CD4-positive, CD25-positive, alpha-beta regulatory T cell (primary cell): ENCODE measurements around the gene BAZ2A. TPM values are rescaled to one million over a fixed set of nuclear protein-coding genes. Genes with fewer than 3 reads are reported as not detected.

Experiments
- ATAC-seq, 2 donors: fragments of 150-1000 bp; cut with Tn5 transposase; one replicate each; pipeline ENCODE4 v1.10.0; 2021; ENCODE audit warnings: low read depth in 2 of 2, moderate number of reproducible peaks in 2 of 2, moderate library complexity in 1 of 2
- DNase-seq, 3 donors: peaks; one replicate each; pipeline versions ENCODE4 v3.0.0 to v3.0.0-alpha.2; 2012 to 2022; ENCODE audit warnings: mixed read lengths in 1 of 3
- H3K27ac ChIP-seq: one replicate; pipeline ENCODE4 v1.7.0; 2013; ENCODE audit warnings: mild to moderate bottlenecking, low read length; ENCODE audit not compliant: insufficient read depth, poor library complexity, severe bottlenecking
- H3K27me3 ChIP-seq: one replicate; pipeline ENCODE4 v1.7.0; 2013; ENCODE audit warnings: low read length; ENCODE audit not compliant: control insufficient read depth, insufficient read depth
- H3K36me3 ChIP-seq: one replicate; pipeline ENCODE4 v1.7.0; 2013; ENCODE audit warnings: mild to moderate bottlenecking, low read length, moderate library complexity; ENCODE audit not compliant: control insufficient read depth, insufficient read depth
- H3K4me1 ChIP-seq: 2 replicates; pipeline ENCODE4 v1.7.0; 2013; ENCODE audit warnings: mild to moderate bottlenecking, low read length; ENCODE audit not compliant: insufficient read depth, control insufficient read depth, poor library complexity, severe bottlenecking
- H3K4me3 ChIP-seq: one replicate; pipeline ENCODE4 v1.7.0; 2013; ENCODE audit warnings: low read depth, mild to moderate bottlenecking, low read length, moderate library complexity
- H3K9me3 ChIP-seq, 2 experiments: 1 replicate in 1 of 2; 2 replicates in 1 of 2; pipeline ENCODE4 v1.7.0; 2013; ENCODE audit warnings: low read length in 2 of 2, mild to moderate bottlenecking in 1 of 2, moderate library complexity in 1 of 2; ENCODE audit not compliant: control insufficient read depth in 2 of 2
- H3K27ac Mint-ChIP-seq, 3 donors: one replicate each; pipeline ENCODE4 v1.8.0; 2020 to 2022; ENCODE audit warnings: mild to moderate bottlenecking in 3 of 3, mixed read lengths in 3 of 3, moderate library complexity in 2 of 3
- H3K27me3 Mint-ChIP-seq: one replicate; pipeline ENCODE4 v1.8.0; 2022; ENCODE audit warnings: mild to moderate bottlenecking, mixed read lengths
- H3K36me3 Mint-ChIP-seq: one replicate; pipeline ENCODE4 v1.8.0; 2020; ENCODE audit warnings: mixed read lengths
- H3K4me1 Mint-ChIP-seq, 4 donors: one replicate each; pipeline ENCODE4 v1.8.0; 2020 to 2022; ENCODE audit warnings: mixed read lengths in 4 of 4, mild to moderate bottlenecking in 1 of 4
- H3K4me3 Mint-ChIP-seq, 4 donors: one replicate each; pipeline ENCODE4 v1.8.0; 2020 to 2022; ENCODE audit warnings: mild to moderate bottlenecking in 4 of 4, mixed read lengths in 4 of 4, moderate library complexity in 3 of 4
- H3K9me3 Mint-ChIP-seq, 7 donors: one replicate each; pipeline ENCODE4 v1.8.0; 2020 to 2022; ENCODE audit warnings: mixed read lengths in 7 of 7, mild to moderate bottlenecking in 3 of 7, moderate library complexity in 2 of 7
- polyA plus RNA-seq, 4 donors: library from polyadenylated mRNA; unstranded; fragments of 300-500 nt; fragmentation: Illumina TruSeq; gene quantifications; one replicate each; pipeline ENCODE4 v1.2.3, GENCODE V29; 2021
- total RNA-seq: library from RNA; stranded (reverse); gene quantifications from one replicate; pipeline ENCODE4 v1.2.3, GENCODE V29; 2022

BAZ2A gene
- total and polyA plus RNA-seq, 5 donors from 2014 or later = 22.2 to 237 (median 22.7) TPM

DNA sequence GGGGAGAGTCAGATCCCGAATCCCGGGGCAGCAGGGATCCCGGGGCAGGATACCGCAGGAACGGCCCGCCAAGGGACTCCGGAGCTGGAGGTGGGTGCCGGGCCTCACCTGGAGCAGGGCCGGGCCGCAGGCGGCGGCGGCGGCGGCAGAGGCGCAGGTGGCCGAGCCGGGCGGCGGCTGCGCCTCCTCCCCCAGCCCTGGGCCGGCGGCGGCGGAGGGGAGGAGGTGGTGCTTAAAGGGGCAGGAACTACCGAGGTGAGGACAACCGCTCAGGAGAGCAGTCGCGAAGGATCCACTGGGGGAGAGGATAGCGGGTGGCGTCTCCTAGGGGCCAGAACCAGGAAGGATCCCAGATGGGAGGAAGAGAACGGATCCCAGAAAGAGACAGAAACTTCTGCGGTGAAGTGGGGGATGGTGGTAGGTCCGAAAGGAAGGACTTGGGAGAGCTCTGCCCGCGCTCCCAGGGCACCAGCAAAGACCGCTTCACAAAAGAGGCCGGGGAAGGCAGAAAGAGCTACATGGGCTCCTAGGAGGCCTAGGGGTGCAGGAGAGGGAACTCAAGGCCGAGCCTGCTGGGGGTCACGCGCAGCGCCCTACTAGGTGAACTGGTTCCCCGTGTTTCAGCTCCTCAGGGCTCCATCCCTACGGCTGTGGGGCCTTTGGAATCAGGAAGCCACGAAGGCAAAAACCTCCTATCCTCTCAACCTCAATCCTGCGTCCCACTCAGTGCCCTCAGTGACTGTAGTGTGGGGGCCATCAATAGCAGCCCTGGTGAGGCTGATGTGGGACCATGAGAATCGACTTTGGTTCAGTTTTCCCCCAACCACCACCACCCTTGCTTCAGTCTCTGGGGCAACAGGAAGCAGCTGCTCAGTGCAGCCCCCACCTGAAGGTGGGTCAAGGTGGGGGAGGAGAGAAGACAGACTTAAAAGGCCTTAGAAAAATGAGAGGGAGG, 5.0 kb upstream of the BAZ2A start:
- DNase-seq (peak; percentile 59 to 79 (median 65)), ATAC-seq (peak; percentile 31 to 39)
- no peaks in the 10 kb centered on the region for H3K27me3 Mint-ChIP-seq
- peaks cover 19% of the 10 kb centered on the region for H3K36me3 Mint-ChIP-seq
- peak overlapping the region; percentile 94 for H3K4me3 ChIP-seq
- H3K27me3 ChIP-seq = no peaks in the 10 kb centered on the region
- H3K27ac Mint-ChIP-seq = peak overlapping the region; percentile 93 to 99 (median 96)
- no peaks in the 10 kb centered on the region for H3K9me3 ChIP-seq
- H3K36me3 ChIP-seq = peaks cover 26% of the 10 kb centered on the region
- H3K27ac ChIP-seq = peak overlapping the region; percentile 95
- peaks cover 4 to 76% (median 57%) of the 10 kb centered on the region in 4 donors for H3K4me1 Mint-ChIP-seq
- peaks cover 64% of the 10 kb centered on the region for H3K4me1 ChIP-seq
- peak overlapping the region; percentile 83 to 99 (median 96) for H3K4me3 Mint-ChIP-seq
- peaks cover 0 to 1% (median 0%) of the 10 kb centered on the region in 7 donors for H3K9me3 Mint-ChIP-seq

DNA sequence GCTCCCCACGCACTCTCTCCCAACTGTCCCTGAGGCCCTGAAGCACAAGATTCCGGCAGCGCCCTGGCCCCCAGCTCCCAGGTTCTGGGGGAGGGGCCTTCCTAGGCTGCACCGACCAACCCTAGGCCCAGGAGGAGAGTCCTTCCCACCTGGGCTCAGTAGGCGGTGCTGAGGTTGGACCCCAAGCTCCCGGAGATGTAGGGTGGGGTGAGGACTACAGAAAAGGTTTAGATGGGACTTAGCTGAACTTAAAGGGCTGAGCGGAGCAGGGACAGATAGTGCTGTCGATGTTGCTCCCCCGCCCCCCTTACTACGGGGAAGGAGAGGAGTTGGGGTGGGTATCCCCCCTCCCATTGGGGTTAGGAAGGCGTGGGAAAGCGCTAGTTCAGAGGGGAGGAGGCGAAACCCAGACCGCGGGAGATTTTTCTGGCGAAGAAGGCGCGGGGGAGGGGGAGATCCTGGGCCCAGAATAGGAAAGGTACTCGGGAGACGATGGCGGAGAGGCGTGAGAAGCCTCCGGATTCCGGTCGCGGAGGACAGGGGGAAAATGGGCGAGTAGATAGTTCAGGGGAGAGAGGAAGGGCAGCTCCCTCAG, 4.2 kb upstream of the BAZ2A start:
- peaks cover 12% of the 10 kb centered on the region for H3K36me3 Mint-ChIP-seq
- peak overlapping the region; percentile 93 to 99 (median 96) for H3K27ac Mint-ChIP-seq
- ATAC-seq = no peak
- no peaks in the 10 kb centered on the region for H3K27me3 ChIP-seq
- peaks cover 0 to 1% (median 0%) of the 10 kb centered on the region in 7 donors for H3K9me3 Mint-ChIP-seq
- H3K36me3 ChIP-seq = peaks cover 19% of the 10 kb centered on the region
- H3K9me3 ChIP-seq = no peaks in the 10 kb centered on the region
- peaks cover 64% of the 10 kb centered on the region for H3K4me1 ChIP-seq
- peak overlapping the region; percentile 95 for H3K27ac ChIP-seq
- peak overlapping the region; percentile 83 to 99 (median 90) for H3K4me3 Mint-ChIP-seq
- no peaks in the 10 kb centered on the region for H3K27me3 Mint-ChIP-seq
- DNase-seq = peak; percentile 12 to 30 (median 28)
- H3K4me1 Mint-ChIP-seq = peaks cover 4 to 72% (median 54%) of the 10 kb centered on the region in 4 donors
- H3K4me3 ChIP-seq = peak overlapping the region; percentile 71

DNA sequence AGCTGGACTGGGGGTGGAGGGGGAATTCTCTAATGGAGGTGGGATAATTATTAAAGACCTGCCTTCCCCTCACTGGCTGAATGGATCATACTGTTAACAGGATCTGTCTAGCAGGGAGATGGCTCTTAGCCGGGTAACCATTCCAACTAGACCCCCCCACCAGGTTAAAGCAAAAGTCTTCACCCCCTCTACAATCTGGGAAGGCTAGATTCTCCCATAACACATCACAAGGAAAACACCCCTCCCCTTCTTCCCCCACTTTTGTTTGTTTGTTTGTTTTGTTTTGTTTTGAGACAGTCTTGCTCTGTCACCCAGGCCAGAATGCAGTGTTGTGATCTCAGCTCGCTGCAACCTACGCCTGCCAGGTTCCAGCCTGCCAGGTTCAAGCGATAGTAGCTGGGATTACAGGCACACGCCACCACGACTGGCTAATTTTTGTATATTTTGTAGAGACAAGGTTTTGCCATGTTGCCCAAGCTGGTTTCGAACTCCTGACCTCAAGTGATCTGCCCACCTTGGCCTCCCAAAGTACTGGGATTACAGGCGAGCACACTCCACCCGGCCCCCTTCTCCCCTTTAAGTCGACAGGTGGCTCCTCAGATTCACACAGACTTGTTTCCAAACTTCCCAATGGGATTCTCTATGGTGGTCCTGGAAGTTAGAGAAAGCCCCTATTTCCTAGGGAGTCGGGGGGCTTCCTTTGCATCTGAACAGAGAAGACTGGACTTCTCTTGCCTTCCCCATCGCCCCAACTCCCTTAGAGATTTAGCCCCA, 3.5 kb upstream of the BAZ2A start:
- DNase-seq = no peak

DNA sequence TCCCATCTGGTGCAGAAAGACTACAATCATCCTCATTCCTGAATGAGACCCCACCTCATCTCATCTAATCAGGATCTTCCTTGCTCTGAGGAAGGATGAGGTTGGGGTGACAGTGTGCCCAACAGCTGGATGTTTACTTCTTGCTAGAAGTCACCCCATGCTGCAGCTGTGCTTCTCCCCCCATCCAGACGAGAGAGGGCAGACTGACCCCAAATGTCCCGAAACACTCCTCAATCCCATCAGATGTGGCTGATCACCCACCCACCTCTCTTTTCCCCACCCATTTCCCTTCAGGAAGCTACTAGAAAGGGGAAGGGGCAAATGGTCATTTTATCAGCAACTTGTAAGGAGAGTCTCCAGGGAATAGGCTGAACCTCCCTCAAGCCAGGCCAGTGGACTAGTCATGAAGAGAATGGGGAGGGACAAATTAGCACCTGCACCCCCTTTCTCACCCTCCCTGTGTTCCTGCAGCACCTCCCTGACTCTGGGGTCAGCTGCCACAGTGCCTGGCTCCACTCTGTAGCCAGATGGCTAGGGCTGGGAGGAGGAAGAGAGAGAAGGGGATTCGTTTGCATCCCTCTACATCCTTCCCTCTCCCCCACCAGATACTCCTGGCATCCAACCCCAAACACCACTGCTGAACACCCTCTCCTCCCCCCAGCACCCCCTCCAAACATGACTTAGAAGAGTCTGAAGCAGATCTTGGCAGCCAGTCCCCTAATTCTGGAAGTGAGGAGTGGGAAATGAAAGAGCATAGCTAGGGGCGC, 2.8 kb upstream of the BAZ2A start:
- H3K4me3 Mint-ChIP-seq = peak overlapping the region; percentile 83 to 99 (median 90)
- no peak for ATAC-seq

More for the DNA sequence above, 3.5 kb upstream of the BAZ2A start:
- peaks cover 64% of the 10 kb centered on the region for H3K4me1 ChIP-seq
- Mint-ChIP-seq H3K4me1 (peaks cover 7 to 77% (median 57%) of the 10 kb centered on the region in 4 donors), H3K27ac (peak overlapping the region; percentile 63 to 99 (median 93)), H3K27me3 (no peaks in the 10 kb centered on the region), H3K36me3 (peaks cover 12% of the 10 kb centered on the region), H3K9me3 (peaks cover 0 to 1% (median 0%) of the 10 kb centered on the region in 7 donors), H3K4me3 (peak overlapping the region; percentile 83 to 99 (median 90))
- H3K36me3 ChIP-seq = peaks cover 12% of the 10 kb centered on the region
- no peaks in the 10 kb centered on the region for H3K27me3 ChIP-seq
- no peak for ATAC-seq
- H3K27ac ChIP-seq = peak overlapping the region; percentile 95
- H3K4me3 ChIP-seq = peak overlapping the region; percentile 80
- no peaks in the 10 kb centered on the region for H3K9me3 ChIP-seq

DNA sequence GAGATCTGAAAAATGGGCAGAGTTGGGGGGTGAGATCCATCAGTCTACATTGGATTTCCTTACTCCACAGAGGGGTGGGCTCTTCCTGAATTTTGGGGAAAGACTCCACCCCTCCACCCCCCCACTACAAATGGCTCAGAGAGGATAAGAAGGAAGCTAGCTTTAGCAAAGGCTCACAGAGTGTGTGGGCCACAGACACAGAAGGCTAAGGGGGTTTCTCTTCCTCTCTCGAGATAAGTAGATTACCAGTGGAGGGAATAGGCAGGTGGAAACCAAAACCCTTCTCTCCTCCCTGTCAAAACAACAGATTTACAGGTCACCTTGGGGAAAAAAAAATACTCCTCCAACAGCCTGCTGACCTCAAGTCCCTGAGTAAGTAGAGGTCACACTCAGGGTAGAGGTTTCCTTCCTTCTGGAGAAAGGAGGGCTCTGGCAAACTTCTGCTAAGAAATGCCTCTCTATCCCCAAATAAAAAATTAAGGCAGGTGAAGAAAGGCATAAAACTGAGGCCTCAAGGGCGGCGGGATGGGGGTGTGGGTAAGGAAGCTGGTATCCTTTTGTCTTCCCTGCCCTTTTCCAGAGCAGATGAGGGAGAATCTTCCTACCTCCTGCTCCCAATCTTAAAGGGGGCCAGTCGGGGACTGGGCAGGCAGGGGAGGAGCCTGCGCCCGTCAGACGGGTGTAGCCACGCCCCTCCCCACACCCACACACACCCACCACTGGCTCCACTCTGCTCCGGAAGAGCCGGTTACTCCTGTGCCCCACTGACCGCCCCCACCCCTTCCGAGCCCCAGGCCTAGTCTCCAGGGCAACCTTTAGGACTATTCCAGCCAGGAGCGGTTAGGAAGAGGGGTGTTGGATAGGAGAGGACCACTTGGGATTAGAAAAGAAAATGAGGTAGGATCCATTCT, 1.9 kb upstream of the BAZ2A start:
- H3K4me3 Mint-ChIP-seq = peak overlapping the region; percentile 83 to 99 (median 90)
- Histone ChIP-seq H3K4me3 (peak overlapping the region; percentile 80), H3K36me3 (no peaks in the 10 kb centered on the region), H3K27me3 (no peaks in the 10 kb centered on the region), H3K27ac (peak overlapping the region; percentile 70), H3K9me3 (no peaks in the 10 kb centered on the region), H3K4me1 (peaks cover 77% of the 10 kb centered on the region)
- H3K36me3 Mint-ChIP-seq = peaks cover 8% of the 10 kb centered on the region
- peak; percentile 26 to 66 (median 57) for DNase-seq
- H3K27me3 Mint-ChIP-seq = no peaks in the 10 kb centered on the region
- peaks cover 9 to 80% (median 52%) of the 10 kb centered on the region in 4 donors for H3K4me1 Mint-ChIP-seq
- H3K9me3 Mint-ChIP-seq = peaks cover 0 to 1% (median 0%) of the 10 kb centered on the region in 7 donors
- ATAC-seq = no peak
- peak overlapping the region; percentile 93 to 99 (median 93) for H3K27ac Mint-ChIP-seq

More for the DNA sequence above, 2.8 kb upstream of the BAZ2A start:
- peaks cover 0 to 1% (median 0%) of the 10 kb centered on the region in 7 donors for H3K9me3 Mint-ChIP-seq
- no peak for DNase-seq
- Histone ChIP-seq H3K27me3 (no peaks in the 10 kb centered on the region), H3K36me3 (peaks cover 4% of the 10 kb centered on the region), H3K4me1 (peaks cover 72% of the 10 kb centered on the region), H3K9me3 (no peaks in the 10 kb centered on the region), H3K27ac (peak overlapping the region; percentile 70), H3K4me3 (peak overlapping the region; percentile 80)
- peaks cover 8% of the 10 kb centered on the region for H3K36me3 Mint-ChIP-seq
- H3K27ac Mint-ChIP-seq = peak overlapping the region; percentile 63 to 99 (median 93)
- H3K4me1 Mint-ChIP-seq = peaks cover 10 to 79% (median 59%) of the 10 kb centered on the region in 4 donors
- H3K27me3 Mint-ChIP-seq = no peaks in the 10 kb centered on the region

DNA sequence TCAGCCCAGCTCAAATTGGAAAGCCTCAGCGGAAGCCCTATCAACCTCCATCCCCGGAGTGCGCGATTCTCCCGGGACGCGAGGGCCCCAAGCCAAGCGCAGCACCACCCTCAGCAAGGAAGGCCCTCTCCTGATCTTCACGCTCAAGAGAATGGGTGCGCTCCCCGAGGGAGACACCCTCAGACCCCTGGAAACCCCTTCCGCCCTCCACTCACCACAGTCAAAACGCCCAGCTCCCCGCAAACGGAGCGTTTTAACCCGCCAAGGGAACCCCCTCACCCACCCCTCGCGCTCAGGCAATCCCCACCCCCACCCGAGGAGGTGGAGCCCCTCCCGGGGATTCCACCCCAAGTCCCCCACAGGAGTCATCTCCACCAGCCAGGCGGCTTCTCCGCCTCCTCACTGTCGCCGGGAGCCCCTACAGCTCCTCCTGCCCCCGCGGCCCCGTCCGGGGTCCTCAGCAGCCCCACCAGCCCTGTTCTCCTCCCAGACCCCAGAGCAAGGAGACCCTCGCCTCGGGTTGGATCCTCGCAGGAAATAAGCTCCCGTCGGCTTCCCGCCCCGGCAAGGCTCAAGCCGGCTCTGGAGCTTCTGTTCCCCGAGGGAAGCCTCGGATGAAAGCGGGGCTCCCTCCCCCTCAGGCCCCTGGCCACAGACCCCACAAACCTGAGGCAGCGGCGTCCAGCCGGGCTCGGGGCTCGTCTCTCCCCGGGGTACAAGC, 507 bp downstream of the BAZ2A start:
- Mint-ChIP-seq H3K4me1 (peaks cover 16 to 81% (median 56%) of the 10 kb centered on the region in 4 donors), H3K9me3 (peaks cover 0 to 1% (median 0%) of the 10 kb centered on the region in 7 donors), H3K27me3 (no peaks in the 10 kb centered on the region), H3K27ac (peak overlapping the region; percentile 89 to 99 (median 93)), H3K4me3 (peak overlapping the region; percentile 83 to 95 (median 86)), H3K36me3 (peaks cover 18% of the 10 kb centered on the region)
- peaks cover 71% of the 10 kb centered on the region for H3K4me1 ChIP-seq
- no peaks in the 10 kb centered on the region for H3K27me3 ChIP-seq
- DNase-seq = peak; percentile 38 to 48 (median 42)
- peak overlapping the region; percentile 99 for H3K4me3 ChIP-seq
- no peaks in the 10 kb centered on the region for H3K9me3 ChIP-seq
- peak; percentile 2 for ATAC-seq
- H3K36me3 ChIP-seq = peaks cover 2% of the 10 kb centered on the region
- H3K27ac ChIP-seq = peak overlapping the region; percentile 91
